GM04503 (cell line): ENCODE data around the gene CCDC24.

ENCODE experiments used
- DNase-seq: peaks from one replicate; pipeline ENCODE4 v3.0.0-alpha.2; 2012; ENCODE audit warnings: low read depth

The CCDC24 gene

GRCh38 chr1:43999455-43999854, 8.1 kb downstream of the CCDC24 start:
- no peak for DNase-seq

- DNase-seq: no peak
Observed at GRCh38 chr1:44000122-44000665, 8.8 kb downstream of the CCDC24 start.

- no peak for DNase-seq
Observed at GRCh38 chr1:44002165-44002564, 10.8 kb downstream of the CCDC24 start.

DNA sequence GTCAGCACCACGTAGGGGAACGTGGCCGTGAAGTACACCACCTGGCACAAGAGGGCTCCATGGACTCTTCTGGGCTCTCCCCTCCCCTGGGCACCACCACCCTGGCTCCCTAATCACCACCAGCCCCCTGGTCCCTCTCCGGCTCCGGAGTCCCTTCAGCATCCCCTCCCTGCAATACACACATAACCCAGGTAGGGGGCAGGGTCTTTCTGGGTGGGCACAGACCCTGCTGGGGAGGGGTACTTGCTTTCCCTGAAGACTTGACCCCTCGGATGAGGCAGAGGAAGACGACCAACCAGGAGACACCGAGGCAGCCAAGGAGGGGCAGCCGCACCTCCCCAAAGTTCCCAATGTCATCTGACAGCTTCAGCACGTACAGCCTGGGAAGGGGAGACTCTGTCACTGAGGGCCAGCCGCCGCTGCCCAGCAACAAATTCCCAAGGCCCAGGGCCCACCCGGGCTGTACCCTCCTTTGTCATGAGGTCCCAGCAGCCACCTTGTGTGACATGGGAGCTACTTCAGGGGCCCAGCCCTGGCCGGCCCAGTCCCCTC, 11.3 kb downstream of the CCDC24 start:
- DNase-seq: no peak

DNA sequence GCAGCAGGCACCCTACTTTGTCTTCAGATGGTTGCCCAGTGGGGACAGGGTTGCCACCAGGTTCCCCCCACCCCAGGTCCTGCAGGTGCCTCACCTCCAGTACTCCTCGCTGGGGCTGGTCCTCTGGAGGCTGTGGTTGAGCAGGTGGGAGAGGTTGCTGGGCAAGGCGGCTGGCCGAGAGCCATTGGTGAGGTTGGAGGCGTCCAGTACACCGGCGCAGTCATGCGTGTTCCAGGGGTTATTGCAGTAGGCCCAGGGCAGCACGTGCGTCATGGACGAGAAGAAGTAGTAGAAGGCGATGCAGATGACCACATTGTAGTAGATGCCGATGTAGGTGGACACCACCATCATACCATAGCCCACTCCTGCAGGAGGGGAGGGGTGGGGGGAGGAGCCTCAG, 16.9 kb downstream of the CCDC24 start:
- no peak for DNase-seq

DNA sequence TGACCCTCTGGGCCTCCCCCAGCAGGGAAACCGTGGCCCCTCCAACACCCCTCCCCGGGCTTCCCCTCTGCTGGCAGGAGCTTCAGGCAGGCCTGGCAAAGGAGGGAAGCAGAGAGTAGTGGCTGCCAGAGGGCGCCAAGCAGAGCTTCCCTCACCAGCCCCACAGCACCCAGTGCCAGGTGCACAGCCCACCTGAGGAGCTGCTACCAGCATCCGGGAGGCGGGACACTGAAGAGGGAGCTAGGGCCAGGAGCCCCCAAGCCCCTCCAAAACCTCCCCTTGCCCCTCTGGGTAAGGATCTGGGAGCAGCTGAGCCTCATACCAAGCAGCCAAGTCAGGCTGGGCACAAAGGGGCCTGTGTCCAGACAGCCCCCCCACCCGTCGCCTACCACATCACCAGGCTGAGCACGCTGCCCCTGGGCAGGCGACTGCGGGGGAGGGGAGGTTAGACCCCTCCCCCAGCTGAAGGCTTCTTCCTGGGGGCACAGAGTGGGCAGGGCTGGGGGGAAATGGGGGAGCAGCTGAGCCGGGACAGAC, 19.6 kb downstream of the CCDC24 start:
- no peak for DNase-seq

DNA sequence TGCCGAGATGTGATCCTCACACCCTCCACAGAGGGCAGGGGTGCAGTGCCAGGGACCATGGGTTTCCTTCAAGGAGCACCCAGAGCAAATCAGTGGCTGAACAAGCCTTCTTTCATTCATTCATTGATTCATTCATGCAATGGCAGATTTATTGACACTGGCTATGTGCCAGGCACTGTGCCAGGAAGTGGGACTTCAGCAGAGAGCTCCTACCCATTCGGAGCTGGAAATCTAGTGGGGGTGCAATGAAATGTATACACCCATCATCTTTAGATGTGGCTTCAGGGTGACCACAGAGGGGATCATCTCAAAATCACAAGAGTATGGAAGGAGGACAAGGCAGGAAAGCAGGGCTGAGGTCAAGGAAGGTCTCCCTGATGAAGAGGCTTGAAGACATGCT, 21.0 kb downstream of the CCDC24 start:
- no peak for DNase-seq

GRCh38 chr1:44012941-44013609, 21.7 kb downstream of the CCDC24 start:
- no peak for DNase-seq

DNA sequence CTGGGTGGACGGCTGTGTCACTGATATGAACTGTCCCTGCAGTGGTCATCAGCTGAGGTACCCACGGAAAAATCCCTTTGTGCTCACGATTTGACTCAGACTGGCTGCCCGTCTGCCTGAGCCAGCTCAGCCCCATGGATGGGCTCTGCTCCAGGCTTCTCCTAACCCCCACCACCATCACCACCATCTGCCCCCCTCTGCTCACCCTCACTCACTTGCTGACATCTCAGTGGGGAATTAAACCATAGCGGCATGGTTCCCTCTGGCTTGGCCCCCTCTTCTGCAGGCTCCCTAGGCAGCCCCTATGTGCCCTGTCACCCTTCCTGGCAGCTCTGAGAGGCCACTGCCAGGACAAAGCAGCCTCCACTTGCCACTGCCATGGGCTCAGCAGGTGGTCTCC, 22.6 kb downstream of the CCDC24 start:
- no peak for DNase-seq

- DNase-seq: no peak
Observed at GRCh38 chr1:44014365-44015104, 23.1 kb downstream of the CCDC24 start.

DNA sequence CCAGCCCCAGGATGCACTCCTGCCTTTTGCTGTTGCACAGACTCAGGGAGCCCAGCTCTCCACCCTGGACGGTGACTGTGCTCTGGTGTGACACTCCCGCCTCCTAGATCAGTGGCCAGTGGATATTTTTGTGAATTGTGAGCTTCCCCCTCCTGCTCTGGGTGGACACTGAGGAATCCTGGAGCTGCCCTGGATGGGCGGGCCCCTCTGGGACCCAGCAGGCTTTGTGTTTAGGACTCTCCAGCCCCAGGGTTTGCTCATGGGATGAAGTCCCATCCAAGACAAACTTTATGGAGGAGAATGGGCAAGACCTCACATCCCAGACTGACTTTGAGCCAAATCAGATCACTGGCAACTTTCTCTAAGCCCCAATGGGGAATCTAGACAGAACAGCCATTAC, 23.8 kb downstream of the CCDC24 start:
- DNase-seq: no peak

GRCh38 chr1:44016041-44016889, 24.9 kb downstream of the CCDC24 start:
- no peak for DNase-seq

- DNase-seq: no peak
Observed at GRCh38 chr1:44016890-44017400, 25.5 kb downstream of the CCDC24 start.

- DNase-seq: no peak
Observed at GRCh38 chr1:44019466-44019948, 28.1 kb downstream of the CCDC24 start.

GRCh38 chr1:44020464-44020863, 29.1 kb downstream of the CCDC24 start:
- DNase-seq: no peak

DNA sequence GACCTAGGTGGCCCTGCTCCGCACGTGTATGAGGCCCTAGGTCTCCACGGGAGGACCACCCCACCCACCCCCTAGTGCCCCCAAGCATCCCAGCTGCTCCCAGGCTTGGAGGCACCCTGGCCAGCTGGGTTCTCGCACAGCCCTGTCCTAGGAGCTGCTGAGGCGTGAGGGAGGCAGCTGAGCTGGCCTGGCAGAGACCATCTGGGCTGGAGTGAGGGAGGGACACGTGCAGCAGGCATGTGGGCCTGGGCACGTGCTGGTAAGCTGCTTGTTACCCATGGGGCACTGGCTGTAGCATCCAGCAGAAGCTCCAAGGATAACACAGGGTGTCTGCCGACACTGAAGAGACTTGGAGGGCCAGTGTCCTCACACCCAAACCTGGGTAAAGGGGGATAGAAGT, 29.8 kb downstream of the CCDC24 start:
- DNase-seq: no peak

- no peak for DNase-seq
Observed at GRCh38 chr1:44021581-44022321, 30.4 kb downstream of the CCDC24 start.

DNA sequence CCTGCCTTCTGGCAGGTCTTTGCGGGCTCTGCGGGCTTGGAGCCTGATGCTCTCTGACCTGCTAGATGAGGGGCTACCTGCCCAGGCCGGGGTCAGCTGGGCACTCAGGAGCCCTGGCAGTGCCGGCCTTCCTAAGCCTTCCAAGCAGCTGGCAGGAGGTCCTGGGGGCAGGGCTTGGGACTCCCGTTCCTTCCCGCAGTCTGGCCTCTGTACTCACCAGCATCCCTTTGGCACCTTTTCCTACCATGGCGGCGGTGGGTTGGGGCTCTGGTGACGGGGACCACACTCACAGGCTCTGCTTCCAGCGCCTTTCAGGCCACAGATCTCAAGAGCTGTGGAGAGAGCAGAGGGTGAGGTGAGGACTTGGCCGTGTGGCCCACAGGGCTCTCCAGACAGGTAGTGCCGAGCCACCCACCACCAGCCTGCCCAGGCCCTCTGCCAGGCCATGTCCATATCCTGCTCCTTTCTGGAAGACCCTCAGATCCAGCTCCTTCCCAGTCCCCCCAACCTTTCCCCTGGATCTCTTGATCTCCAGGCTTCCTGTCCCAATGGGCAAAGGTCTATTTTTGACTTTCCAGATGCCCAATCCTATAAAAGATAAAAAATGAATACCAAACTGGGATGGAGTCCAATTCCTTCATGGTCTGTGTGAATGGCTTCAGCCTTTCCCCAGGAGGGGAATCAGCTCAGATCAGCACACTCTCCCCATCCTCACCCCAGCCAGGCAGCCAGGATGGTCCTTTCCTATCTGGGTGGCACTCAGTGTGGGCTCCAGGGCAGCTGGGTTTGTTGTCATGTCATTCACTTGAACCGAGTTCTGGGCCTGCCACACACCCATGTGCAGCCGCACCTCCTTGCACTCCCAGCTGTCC, 32.9 kb downstream of the CCDC24 start:
- no peak for DNase-seq

GRCh38 chr1:44024903-44025525, 33.6 kb downstream of the CCDC24 start:
- no peak for DNase-seq
